ENCODE measurements around the gene CTNNA2. TPM values are rescaled to one million over a fixed set of nuclear protein-coding genes. Genes with fewer than 3 reads are reported as not detected.
A peak's percentile ranks its signal among the peaks of the same experiment; 100 is the strongest.

Gene CTNNA2
- total RNA-seq, 1 experiment from 2014 or later: not detected

DNA sequence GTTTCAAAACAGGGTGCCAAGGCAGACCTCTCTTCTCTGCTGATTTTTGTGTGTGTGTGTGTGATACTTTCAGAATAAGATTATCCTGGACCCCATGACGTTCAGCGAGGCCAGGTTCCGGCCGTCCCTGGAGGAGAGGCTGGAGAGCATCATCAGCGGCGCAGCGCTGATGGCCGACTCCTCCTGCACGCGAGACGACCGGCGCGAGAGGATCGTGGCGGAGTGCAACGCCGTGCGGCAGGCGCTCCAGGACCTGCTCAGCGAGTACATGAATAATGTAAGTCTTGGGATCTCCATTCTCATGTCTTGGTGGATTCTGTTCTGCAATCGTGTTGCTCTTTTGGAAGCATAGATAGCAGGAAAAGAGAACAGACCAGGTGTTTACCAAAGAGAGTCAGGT is 396.7 kb downstream of the CTNNA2 start:
- DNase-seq (ENCODE audit: extremely low read depth, low read depth): no peak

GRCh38 chr2:79910643-79911042 is 397.8 kb downstream of the CTNNA2 start:
- no peak for DNase-seq (ENCODE audit: extremely low read depth, low read depth)

DNA sequence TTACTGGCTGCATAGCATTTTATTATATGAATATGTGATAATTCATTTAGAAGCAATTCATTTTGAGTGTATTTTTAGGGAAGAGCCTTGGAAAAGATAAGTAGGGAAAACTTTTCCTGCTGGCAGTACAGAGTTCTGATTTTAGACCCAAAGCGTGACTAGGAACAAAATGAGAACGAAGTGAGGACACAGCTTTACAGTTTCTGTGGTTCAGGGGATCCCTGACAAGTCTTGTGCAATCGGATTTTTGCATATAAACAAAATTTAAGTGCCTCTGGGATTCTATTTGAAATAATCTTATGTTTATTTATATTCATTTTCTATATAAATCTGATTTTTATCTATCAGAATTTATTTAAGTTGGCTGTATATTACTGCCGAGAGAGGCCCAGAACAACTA is 402.6 kb downstream of the CTNNA2 start:
- no peak for DNase-seq (ENCODE audit: extremely low read depth, low read depth)

GRCh38 chr2:79916285-79916684 is 403.4 kb downstream of the CTNNA2 start:
- DNase-seq (ENCODE audit: extremely low read depth, low read depth): no peak

DNA sequence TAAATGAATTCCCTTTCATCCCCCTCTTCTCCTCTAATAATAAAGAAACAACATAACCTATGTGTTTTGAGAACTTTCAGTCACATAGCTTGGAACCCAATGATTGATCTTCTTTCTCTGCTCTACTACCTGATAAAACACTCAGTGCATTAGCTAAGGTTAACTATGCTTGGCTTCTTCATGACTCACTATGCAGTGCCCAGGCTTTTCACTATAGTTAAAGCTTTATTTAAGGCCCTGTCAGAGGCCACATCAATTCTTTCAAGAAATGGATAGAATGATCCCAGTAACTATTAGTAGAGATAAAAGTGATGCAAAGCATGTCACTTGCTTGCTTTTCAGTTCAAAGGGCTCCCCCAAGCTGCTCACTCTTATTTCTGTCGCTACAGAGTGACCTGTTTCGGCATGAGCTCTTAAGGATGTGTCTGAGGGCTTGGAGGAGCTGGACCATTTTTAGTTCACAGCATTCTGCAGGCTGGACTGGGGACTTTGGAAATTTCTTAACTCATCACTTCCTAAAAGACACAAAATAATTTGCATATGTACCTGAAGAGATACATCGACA is 407.7 kb downstream of the CTNNA2 start:
- DNase-seq (ENCODE audit: extremely low read depth, low read depth): no peak

GRCh38 chr2:79929624-79930023 is 416.8 kb downstream of the CTNNA2 start:
- DNase-seq (ENCODE audit: extremely low read depth, low read depth): no peak

- no peak for DNase-seq (ENCODE audit: extremely low read depth, low read depth)
These were observed 422.3 kb downstream of the CTNNA2 start for GRCh38 chr2:79935046-79935732.

DNA sequence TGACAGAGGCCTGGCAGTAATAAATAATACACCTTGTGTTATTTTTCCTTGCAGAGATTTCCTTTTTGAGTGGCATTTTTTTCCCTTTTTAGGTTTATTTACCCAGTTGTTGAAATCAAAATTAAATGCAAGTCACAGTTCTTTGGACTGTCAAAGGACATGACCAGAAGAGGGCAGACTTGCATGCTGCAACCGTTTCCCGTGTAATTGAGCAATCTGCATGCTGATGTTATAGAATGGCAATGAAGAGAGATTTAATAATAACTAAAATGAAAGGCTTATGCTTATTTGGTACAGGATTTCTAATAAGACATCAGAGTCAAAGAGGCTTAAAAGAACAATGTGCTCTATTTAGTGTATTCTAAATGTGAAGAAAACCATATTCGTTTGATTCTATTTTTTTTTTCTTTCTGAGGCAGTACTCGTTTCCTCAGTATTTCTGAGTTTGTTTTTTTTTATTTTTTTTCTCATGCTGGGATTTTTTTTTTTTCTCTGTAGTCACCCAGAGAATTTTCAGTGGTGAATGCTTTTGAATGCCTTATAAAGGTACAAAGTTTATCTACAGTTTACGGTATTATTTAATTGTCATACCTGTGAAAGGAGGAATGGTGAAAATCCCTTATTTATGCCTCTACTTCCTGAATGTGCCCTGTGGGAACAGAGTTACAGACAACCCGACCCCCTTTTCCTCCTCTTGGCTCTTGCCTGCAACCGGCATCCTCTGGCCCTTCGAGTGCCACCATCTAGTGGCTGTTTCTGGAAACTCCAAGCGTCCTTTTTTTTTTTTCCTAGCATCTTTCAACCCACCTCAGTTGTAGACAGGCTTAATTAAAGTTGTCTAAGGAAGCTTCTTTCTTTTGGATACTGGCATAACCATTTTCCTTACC is 423.2 kb downstream of the CTNNA2 start:
- peak; percentile 72 for DNase-seq (ENCODE audit: extremely low read depth, low read depth)

DNA sequence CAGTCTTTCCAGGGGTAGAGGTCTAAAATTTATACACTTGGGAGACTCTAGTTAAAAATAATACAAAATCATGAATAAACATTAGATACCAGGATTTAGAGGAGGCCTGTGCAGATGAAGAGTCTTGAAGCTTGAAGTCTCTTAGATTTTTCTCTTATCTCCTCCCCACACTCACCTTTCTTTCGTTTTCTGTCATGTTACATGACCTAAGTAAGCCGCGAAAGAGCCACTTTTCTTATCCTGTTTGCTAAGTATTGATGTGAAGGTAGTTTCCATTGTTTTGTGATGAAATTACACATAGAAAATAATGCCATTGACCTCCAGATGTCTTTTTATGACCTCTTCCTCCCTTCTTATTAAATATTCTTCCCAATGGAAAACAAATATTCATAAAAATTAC is 423.9 kb downstream of the CTNNA2 start:
- DNase-seq (ENCODE audit: extremely low read depth, low read depth): no peak

GRCh38 chr2:79938648-79939047 is 425.8 kb downstream of the CTNNA2 start:
- no peak for DNase-seq (ENCODE audit: extremely low read depth, low read depth)

GRCh38 chr2:79940364-79940763 is 427.5 kb downstream of the CTNNA2 start:
- DNase-seq (ENCODE audit: extremely low read depth, low read depth): no peak

DNA sequence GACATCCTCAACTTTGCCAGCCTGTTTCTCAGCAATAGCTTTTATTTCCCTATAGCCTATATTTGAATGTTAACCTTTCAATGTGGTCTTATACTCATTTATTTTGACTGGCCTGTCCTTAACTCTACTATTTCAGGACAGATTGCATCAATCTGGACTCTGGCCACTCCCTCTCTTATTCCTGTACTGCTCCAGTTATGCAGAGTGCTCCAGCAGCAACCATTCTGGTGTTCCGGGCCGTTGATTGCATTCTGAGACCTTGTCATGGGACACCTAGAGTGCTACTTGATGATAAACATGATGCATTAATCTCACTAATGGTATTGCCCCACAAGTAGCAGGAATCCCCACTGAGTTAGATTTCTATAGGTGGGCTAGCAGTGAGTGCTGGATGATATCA is 428.3 kb downstream of the CTNNA2 start:
- no peak for DNase-seq (ENCODE audit: extremely low read depth, low read depth)

GRCh38 chr2:79944205-79944604 is 431.4 kb downstream of the CTNNA2 start:
- DNase-seq (ENCODE audit: extremely low read depth, low read depth): no peak

GRCh38 chr2:79945653-79946445 is 433.0 kb downstream of the CTNNA2 start:
- no peak for DNase-seq (ENCODE audit: extremely low read depth, low read depth)

DNA sequence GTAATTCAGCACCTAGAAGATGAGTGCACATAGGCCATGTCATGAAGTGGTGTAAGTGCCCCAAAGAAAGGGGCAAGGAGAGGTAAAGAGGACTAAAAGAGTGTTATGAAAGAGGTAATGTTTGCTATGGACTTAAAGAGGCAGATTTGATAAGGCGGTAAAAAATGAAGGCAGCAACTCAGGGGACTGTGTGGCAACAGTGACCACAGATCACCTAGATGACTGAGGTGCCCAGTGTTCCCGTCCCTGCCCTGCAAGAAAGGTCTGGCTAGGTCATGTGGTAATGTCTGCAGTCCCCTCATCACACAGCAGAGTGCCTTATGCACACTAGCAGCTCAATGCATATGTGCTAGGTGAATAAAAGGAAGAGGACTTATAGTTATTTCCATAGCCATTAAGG is 434.9 kb downstream of the CTNNA2 start:
- DNase-seq (ENCODE audit: extremely low read depth, low read depth): no peak

DNA sequence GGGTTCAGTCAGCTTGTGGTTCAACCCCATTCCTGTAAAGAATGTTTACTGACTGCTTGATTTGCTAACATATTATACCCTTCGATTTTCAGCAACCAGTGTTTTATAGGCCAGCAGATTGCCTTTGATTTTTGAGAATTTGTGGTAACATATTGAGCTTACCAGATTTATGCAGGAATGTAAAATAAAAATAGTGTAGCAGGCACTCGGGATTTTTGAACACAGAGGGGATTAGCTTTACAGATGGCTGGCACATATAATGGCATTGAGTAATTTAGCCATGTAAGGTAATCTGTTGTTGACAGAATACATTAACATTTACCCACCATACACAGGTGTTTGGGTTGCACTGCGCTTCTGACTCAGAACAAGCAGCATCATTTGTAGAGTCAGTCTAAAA is 437.7 kb downstream of the CTNNA2 start:
- no peak for DNase-seq (ENCODE audit: extremely low read depth, low read depth)

GRCh38 chr2:79952616-79953015 is 439.8 kb downstream of the CTNNA2 start:
- no peak for DNase-seq (ENCODE audit: extremely low read depth, low read depth)

- DNase-seq (ENCODE audit: extremely low read depth, low read depth): no peak
These were observed 447.2 kb downstream of the CTNNA2 start for GRCh38 chr2:79960035-79960434.

DNA sequence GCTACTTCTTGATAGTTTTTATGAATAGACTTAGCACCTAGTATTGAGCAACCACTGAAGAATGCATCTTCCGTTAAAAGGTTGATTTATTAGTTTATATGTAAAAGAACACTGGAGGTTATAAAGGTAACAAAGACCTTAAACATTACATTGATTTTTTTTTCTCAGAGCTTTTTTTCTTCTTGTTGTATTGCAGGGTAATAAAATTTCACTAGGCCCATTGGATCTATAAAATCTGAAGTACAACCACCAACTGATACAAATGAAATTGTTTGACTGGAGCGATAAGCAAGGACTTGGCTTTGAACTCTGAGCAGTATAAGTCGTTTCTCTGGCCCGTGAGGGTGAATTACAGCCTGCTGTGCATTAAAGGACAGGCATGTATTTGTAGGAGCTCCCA is 447.7 kb downstream of the CTNNA2 start:
- no peak for DNase-seq (ENCODE audit: extremely low read depth, low read depth)

GRCh38 chr2:79964966-79965365 is 452.1 kb downstream of the CTNNA2 start:
- no peak for DNase-seq (ENCODE audit: extremely low read depth, low read depth)

DNA sequence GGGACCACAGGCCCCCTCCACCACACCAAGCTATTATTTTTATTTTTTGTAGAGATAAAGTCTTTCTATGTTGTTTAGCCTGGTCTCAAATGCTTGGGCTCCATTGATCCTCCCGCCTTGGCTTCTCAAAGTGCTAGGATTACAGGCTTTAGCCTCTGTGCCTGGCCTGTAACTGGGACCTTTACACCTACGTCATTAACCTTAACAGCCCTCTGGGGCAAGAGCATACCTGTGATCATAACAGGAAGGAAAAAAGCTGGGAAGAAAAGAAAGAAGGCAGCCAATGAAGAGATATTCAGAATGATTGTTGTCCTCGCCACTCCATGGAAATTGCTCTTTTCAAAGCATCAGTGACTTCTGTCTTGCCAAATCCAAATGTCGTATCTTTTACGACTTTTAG is 453.5 kb downstream of the CTNNA2 start:
- DNase-seq (ENCODE audit: extremely low read depth, low read depth): no peak

Data from NCI-H460 (cell line).